Natural killer cell treated with Interleukin-12 subunit alpha and Interleukin-12 subunit beta and Interleukin-15 and Interleukin-18, amount 100 ng/mL, for 72 hours (primary cell): ENCODE data around the gene ARNT2. TPM values are rescaled to one million over a fixed set of nuclear protein-coding genes. Genes with fewer than 3 reads are reported as not detected.
A peak's percentile ranks its signal among the peaks of the same experiment; 100 is the strongest.

ENCODE experiments used
- ATAC-seq, 2 donors: fragments of 150-1000 bp; cut with Tn5 transposase in 1 of 2; sonication (Bioruptor Pico), chemical (Tn5 transposase) in 1 of 2; 2 replicates each; pipeline ENCODE4 v1.10.0; 2021
- DNase-seq: peaks from one replicate; pipeline ENCODE4 v3.0.0; 2022; ENCODE audit warnings: low spot score
- H3K27ac Mint-ChIP-seq, 2 donors: 1 replicate in 1 of 2; 2 replicates in 1 of 2; pipeline ENCODE4 v1.8.0; 2022; ENCODE audit warnings: mixed read lengths in 2 of 2, mild to moderate bottlenecking in 1 of 2, moderate library complexity in 1 of 2
- H3K27me3 Mint-ChIP-seq, 2 donors: 1 replicate in 1 of 2; 2 replicates in 1 of 2; pipeline ENCODE4 v1.8.0; 2022; ENCODE audit warnings: mixed read lengths in 2 of 2
- H3K36me3 Mint-ChIP-seq: one replicate; pipeline ENCODE4 v1.8.0; 2022; ENCODE audit warnings: mixed read lengths
- H3K4me1 Mint-ChIP-seq, 2 donors: 1 replicate in 1 of 2; 2 replicates in 1 of 2; pipeline ENCODE4 v1.8.0; 2022; ENCODE audit warnings: low read depth in 2 of 2, mixed read lengths in 2 of 2, mild to moderate bottlenecking in 1 of 2
- H3K4me3 Mint-ChIP-seq: one replicate; pipeline ENCODE4 v1.8.0; 2022; ENCODE audit warnings: mixed read lengths
- H3K9me3 Mint-ChIP-seq: 2 replicates; pipeline ENCODE4 v1.8.0; 2022; ENCODE audit warnings: mixed read lengths
- total RNA-seq, 2 donors: library from RNA; stranded (reverse); gene quantifications; one replicate each; pipeline ENCODE4 v1.2.3, GENCODE V29; 2022

Gene ARNT2
- total RNA-seq, 2 donors from 2014 or later, result not detected

DNA sequence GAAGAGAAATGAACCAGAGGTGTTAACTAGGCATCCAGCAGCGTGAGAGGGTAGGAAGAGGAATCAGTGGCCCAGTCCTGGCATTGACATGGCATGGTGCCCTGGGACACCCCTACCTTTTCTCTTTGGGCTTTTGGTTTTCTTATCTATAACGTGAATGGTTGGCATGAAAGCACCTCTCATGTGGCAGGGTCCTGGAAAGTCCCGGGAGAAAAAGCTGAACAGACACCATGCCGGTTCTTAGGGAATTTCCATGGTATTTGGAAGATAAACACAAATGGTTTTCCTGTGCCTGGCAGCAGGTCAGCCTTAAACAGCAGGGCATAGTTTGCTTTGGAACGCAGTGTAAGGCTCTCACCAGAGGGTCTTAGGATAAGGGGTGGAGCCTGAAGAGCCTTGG, 15.4 kb downstream of the ARNT2 start:
- Mint-ChIP-seq H3K9me3 (no peaks in the 10 kb centered on the region), H3K27ac (no peak overlapping the region), H3K36me3 (no peaks in the 10 kb centered on the region)

DNA sequence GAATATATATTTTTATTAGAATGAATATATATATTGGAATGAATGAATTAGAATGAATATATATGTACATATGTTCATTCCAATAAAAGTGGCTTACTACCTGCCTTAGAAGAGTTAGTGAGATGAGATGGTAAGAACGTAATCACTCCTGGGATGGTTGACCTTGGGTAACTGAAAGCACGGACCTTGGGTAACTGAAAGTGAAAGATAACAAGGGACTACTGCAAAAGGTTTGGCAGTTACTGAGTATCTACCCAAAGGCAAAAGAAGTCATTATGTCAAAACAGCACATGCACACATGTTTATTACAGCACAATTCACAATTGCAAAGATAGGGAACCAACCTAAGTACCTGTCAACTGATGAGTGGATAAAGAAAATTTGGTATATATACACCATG, 16.5 kb downstream of the ARNT2 start:
- H3K27ac Mint-ChIP-seq, result no peak overlapping the region
- no peaks in the 10 kb centered on the region for H3K4me1 Mint-ChIP-seq
- ATAC-seq, result no peak
- H3K27me3 Mint-ChIP-seq, result peaks cover 15 to 54% of the 10 kb centered on the region in 2 donors
- H3K36me3 Mint-ChIP-seq, result no peaks in the 10 kb centered on the region
- H3K4me3 Mint-ChIP-seq, result no peak overlapping the region
- no peak for DNase-seq
- H3K9me3 Mint-ChIP-seq, result no peaks in the 10 kb centered on the region

More for the DNA sequence above, 15.4 kb downstream of the ARNT2 start:
- Mint-ChIP-seq H3K4me3 (no peak overlapping the region), H3K27me3 (peaks cover 17 to 60% of the 10 kb centered on the region in 2 donors), H3K4me1 (no peaks in the 10 kb centered on the region)
- ATAC-seq, result no peak
- DNase-seq, result no peak

DNA sequence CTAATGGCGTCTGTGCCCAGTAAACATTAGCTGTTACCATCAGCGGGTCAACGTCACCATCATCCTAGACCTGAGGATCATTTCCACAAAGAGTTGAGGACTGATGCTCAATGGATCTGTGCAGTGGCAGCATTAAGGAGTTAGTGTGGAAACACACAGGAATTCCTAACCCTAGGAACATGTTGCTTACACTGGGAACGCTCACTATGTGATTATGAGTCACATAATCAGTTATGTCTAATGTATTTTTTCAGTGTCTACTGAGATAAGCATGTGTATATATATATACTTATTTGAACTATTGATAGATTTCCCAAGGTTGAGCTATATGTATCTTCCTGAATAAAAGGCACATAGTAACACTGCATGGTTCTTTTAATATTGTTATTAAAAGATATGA, 19.0 kb downstream of the ARNT2 start:
- Mint-ChIP-seq H3K36me3 (no peaks in the 10 kb centered on the region), H3K27ac (no peak overlapping the region), H3K4me1 (no peaks in the 10 kb centered on the region)

GRCh38 chr15:80424381-80424780, 20.2 kb downstream of the ARNT2 start:
- no peaks in the 10 kb centered on the region for H3K9me3 Mint-ChIP-seq
- no peaks in the 10 kb centered on the region for H3K36me3 Mint-ChIP-seq
- H3K27ac Mint-ChIP-seq, result no peak overlapping the region
- H3K4me3 Mint-ChIP-seq, result no peak overlapping the region
- no peaks in the 10 kb centered on the region for H3K4me1 Mint-ChIP-seq
- no peak for DNase-seq
- no peak for ATAC-seq
- peaks cover 9 to 30% of the 10 kb centered on the region in 2 donors for H3K27me3 Mint-ChIP-seq

More for the DNA sequence above, 19.0 kb downstream of the ARNT2 start:
- DNase-seq, result no peak
- Mint-ChIP-seq H3K9me3 (no peaks in the 10 kb centered on the region), H3K27me3 (peaks cover 13 to 36% of the 10 kb centered on the region in 2 donors), H3K4me3 (no peak overlapping the region)
- no peak for ATAC-seq

- H3K4me3 Mint-ChIP-seq, result no peak overlapping the region
- no peaks in the 10 kb centered on the region for H3K4me1 Mint-ChIP-seq
- H3K27ac Mint-ChIP-seq, result no peak overlapping the region
- H3K9me3 Mint-ChIP-seq, result no peaks in the 10 kb centered on the region
- ATAC-seq, result no peak
- H3K27me3 Mint-ChIP-seq, result peaks cover 12 to 16% of the 10 kb centered on the region in 2 donors
- H3K36me3 Mint-ChIP-seq, result no peaks in the 10 kb centered on the region
- no peak for DNase-seq
These were observed 22.1 kb downstream of the ARNT2 start for GRCh38 chr15:80426316-80426715.

DNA sequence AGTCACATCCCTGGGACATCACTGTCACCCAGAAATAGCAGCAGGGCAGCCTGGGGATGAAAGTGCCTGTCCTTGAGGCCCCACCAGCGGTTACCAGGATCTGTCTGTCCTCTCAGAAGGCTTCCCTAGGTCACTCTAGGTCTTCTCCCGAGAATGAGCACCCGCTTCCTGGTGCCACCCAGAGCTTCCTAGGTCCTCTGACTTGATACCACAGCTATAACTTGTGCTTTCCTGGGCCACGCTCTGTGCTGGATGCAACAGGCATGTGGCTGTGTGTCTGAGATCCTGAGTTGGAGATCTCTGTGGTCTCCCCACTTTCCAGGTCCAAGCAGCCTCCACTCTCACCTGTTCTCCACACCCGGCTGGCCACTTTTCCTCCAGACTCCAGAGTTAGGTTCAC, 25.8 kb downstream of the ARNT2 start:
- Mint-ChIP-seq H3K4me3 (no peak overlapping the region), H3K9me3 (no peaks in the 10 kb centered on the region)
- no peak for ATAC-seq

GRCh38 chr15:80431635-80432344, 27.6 kb downstream of the ARNT2 start:
- Mint-ChIP-seq H3K27me3 (peaks cover 5 to 8% of the 10 kb centered on the region in 2 donors), H3K36me3 (no peaks in the 10 kb centered on the region), H3K27ac (no peak overlapping the region), H3K4me3 (no peak overlapping the region), H3K9me3 (no peaks in the 10 kb centered on the region), H3K4me1 (peaks cover 0 to 2% of the 10 kb centered on the region in 2 donors)
- ATAC-seq (peak in 1 of 2 donors; percentile 15), DNase-seq (no peak)

More for the DNA sequence above, 25.8 kb downstream of the ARNT2 start:
- H3K27ac Mint-ChIP-seq, result no peak overlapping the region
- H3K36me3 Mint-ChIP-seq, result no peaks in the 10 kb centered on the region
- peaks cover 6 to 7% of the 10 kb centered on the region in 2 donors for H3K27me3 Mint-ChIP-seq
- DNase-seq, result no peak
- no peaks in the 10 kb centered on the region for H3K4me1 Mint-ChIP-seq

DNA sequence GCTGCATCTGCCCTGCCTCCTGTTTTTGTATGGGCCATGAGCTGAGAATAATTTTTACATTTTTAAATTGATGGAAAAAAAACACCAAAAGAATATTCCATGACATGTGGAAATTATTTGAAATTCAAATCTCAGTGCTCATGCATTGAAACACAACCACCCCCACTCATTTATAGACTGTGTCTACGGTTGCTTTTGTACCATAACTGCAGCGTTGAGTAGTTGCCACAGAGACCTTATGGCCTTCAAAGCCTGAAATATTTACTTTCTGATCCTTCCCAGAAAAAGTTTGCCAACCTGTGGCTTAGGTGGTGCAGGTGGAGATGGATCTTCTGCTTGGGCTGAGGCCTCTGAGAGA, 28.1 kb downstream of the ARNT2 start:
- ATAC-seq (no peak), DNase-seq (no peak)
- H3K4me3 Mint-ChIP-seq, result no peak overlapping the region
- peaks cover 11 to 13% of the 10 kb centered on the region in 2 donors for H3K27me3 Mint-ChIP-seq
- no peak overlapping the region for H3K27ac Mint-ChIP-seq
- no peaks in the 10 kb centered on the region for H3K36me3 Mint-ChIP-seq
- H3K4me1 Mint-ChIP-seq, result peaks cover 0 to 7% of the 10 kb centered on the region in 2 donors
- H3K9me3 Mint-ChIP-seq, result no peaks in the 10 kb centered on the region

DNA sequence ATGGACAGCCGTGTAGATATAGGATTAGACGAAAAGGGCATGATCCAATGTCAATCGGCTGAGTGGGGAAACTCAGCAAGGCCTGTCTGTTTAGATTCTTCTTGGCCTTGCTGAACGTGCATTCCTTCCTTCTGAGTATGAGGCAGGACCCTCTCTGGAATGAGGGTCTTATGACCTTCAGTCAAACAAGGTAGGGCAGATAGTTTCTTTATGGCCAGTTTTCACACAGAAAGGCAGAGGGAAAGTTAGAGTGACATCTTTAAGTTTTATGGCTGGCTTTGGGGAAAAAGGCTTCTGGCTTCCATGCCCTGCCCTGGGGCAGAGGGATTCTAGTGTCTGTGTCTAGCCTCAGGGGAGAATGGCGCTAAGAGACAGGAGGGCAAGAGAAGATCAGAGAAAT, 29.7 kb downstream of the ARNT2 start:
- Mint-ChIP-seq H3K4me3 (no peak overlapping the region), H3K4me1 (peaks cover 0 to 9% of the 10 kb centered on the region in 2 donors), H3K36me3 (no peaks in the 10 kb centered on the region), H3K9me3 (no peaks in the 10 kb centered on the region), H3K27ac (no peak overlapping the region), H3K27me3 (peaks cover 14 to 18% of the 10 kb centered on the region in 2 donors)
- DNase-seq, result no peak
- ATAC-seq, result no peak

- H3K4me3 Mint-ChIP-seq, result no peak overlapping the region
- no peaks in the 10 kb centered on the region for H3K9me3 Mint-ChIP-seq
- H3K36me3 Mint-ChIP-seq, result no peaks in the 10 kb centered on the region
- H3K27ac Mint-ChIP-seq, result no peak overlapping the region
- H3K27me3 Mint-ChIP-seq, result peaks cover 10 to 25% of the 10 kb centered on the region in 2 donors
- no peak for ATAC-seq
- no peak for DNase-seq
- peaks cover 0 to 9% of the 10 kb centered on the region in 2 donors for H3K4me1 Mint-ChIP-seq
These were observed 30.9 kb downstream of the ARNT2 start for GRCh38 chr15:80434926-80435720.

DNA sequence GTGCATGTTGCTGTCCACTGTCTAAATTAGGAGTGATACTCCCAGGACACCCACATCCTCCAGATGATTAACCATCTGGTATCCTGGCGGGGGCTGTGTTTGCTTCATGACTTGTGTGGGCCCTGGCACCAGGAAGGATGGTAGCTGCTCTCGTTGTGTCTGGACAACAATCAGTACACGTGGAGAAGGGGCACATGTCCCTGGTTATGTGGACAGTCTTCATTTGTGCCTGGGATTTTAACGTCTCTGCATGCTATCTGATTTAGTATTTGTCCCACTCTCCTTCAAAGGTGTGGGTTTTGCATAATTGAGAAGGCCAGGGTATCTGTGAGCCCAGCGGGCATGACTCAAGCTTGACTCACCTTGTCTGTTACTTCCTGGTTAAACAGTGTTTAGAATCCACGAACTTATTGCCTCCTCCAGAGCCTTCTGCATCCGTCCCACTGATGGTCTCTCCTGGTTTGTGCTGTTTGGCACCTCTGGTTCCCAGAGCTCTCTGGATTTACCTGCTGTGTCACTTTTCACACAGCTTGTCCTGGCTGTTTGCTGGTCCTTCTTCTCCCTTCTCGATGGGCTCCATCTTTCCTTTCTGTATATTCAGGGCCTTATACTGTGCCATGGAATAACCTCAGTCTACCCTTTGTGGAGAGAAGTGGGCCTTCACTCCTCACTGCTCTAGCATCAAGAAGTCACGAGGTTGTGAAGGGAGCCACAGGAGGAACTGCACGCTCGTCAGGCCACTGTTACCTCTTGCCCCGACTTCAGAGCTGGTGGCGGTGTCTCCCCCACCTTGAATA, 32.5 kb downstream of the ARNT2 start:
- H3K9me3 Mint-ChIP-seq, result no peaks in the 10 kb centered on the region
- peaks cover 0 to 9% of the 10 kb centered on the region in 2 donors for H3K4me1 Mint-ChIP-seq
- H3K27ac Mint-ChIP-seq, result no peak overlapping the region
- H3K4me3 Mint-ChIP-seq, result no peak overlapping the region
- ATAC-seq, result no peak
- peaks cover 14 to 35% of the 10 kb centered on the region in 2 donors for H3K27me3 Mint-ChIP-seq
- DNase-seq, result no peak
- H3K36me3 Mint-ChIP-seq, result no peaks in the 10 kb centered on the region

DNA sequence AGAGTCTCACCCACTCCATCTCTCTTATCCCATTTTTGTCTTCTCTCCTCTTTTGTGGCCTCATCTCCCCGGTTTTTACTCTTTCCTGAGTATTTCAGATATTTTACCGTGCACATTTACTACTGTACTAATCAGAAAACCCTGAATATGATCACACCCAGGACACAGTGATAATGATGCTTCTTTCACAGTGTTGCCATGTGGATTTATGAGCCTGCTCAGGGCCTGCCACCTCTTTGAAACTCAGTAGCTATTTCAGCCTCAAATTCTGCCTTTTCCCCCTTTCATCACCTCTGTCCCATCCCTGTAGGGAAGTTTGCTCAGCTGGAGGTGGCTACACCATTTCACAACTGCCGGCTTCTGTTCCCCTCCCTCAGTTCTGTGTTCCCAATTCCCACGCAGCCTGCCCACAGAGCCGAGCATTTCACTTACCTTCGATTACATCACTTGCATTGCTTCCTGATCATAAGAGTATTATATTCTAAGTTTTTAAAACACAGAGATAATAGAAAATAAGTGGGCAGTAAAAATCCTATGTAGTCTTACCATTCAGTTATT, 33.2 kb downstream of the ARNT2 start:
- DNase-seq, result no peak
- Mint-ChIP-seq H3K27ac (no peak overlapping the region), H3K27me3 (peaks cover 15 to 37% of the 10 kb centered on the region in 2 donors), H3K4me1 (peaks cover 0 to 9% of the 10 kb centered on the region in 2 donors), H3K9me3 (no peaks in the 10 kb centered on the region), H3K36me3 (no peaks in the 10 kb centered on the region), H3K4me3 (no peak overlapping the region)
- ATAC-seq, result no peak

DNA sequence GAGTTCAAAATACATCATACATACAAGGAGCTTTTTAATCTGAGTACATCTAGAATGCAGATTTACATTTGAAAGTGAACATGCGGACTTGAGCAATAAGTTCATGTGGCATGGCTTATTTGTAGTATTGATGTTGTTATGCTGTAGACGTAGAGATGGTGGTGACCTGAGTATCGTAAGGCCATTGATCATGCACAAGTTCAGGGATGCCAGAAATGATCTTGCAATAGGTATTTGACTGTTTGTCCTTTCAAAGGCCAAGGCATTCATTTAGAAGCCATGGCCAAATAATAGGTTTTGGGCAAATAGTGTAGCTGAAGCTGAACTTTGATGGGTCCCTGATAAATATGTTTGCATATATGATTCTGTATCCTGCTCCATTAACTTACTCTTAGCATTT, 35.0 kb downstream of the ARNT2 start:
- Mint-ChIP-seq H3K27ac (no peak overlapping the region), H3K27me3 (peaks cover 15 to 36% of the 10 kb centered on the region in 2 donors), H3K36me3 (no peaks in the 10 kb centered on the region), H3K4me1 (peaks cover 0 to 9% of the 10 kb centered on the region in 2 donors), H3K9me3 (no peaks in the 10 kb centered on the region), H3K4me3 (no peak overlapping the region)
- DNase-seq (no peak), ATAC-seq (no peak)
